Testis (tissue), 2 donors: Measurements from ENCODE around the gene DNMBP.

Experiments used
- POLR2A ChIP-seq: fragments of 450-650 bp; IDR thresholded peaks from one replicate; pipeline ENCODE4 v1.6.1; 2017; ENCODE audit warnings: antibody characterized with exemption, mild to moderate bottlenecking, moderate library complexity
- TF ChIP-seq, protein P1 (sequence below), 3 experiments: fragments of 450-650 bp in 2 of 3; fragments of 200-600 bp in 1 of 3; sonication (generic) in 1 of 3; IDR thresholded peaks; one replicate each; pipeline ENCODE4 v1.5.1; 2016 to 2019; ENCODE audit warnings: antibody characterized with exemption in 3 of 3, mild to moderate bottlenecking in 2 of 3, moderate library complexity in 1 of 3

DNA sequence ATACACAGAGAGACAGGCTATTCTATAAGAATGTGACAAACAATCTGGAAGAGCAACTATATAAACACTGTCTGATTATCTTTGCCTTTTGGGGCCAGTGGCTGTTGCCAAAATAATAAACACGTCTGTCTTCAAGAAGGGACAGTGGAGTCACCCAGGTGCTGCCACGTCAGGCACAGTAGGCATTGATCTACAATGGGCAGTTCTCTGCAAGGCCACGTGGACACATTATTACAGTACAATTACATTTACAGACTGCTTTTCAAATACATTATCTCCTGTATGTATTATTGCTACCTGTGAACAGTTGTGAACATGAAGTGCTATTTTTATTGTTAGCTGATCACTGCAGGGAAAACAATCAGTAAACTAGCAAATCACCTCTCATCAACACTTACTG, 14.0 kb downstream of the DNMBP start:
- TF ChIP-seq, protein P1, sequence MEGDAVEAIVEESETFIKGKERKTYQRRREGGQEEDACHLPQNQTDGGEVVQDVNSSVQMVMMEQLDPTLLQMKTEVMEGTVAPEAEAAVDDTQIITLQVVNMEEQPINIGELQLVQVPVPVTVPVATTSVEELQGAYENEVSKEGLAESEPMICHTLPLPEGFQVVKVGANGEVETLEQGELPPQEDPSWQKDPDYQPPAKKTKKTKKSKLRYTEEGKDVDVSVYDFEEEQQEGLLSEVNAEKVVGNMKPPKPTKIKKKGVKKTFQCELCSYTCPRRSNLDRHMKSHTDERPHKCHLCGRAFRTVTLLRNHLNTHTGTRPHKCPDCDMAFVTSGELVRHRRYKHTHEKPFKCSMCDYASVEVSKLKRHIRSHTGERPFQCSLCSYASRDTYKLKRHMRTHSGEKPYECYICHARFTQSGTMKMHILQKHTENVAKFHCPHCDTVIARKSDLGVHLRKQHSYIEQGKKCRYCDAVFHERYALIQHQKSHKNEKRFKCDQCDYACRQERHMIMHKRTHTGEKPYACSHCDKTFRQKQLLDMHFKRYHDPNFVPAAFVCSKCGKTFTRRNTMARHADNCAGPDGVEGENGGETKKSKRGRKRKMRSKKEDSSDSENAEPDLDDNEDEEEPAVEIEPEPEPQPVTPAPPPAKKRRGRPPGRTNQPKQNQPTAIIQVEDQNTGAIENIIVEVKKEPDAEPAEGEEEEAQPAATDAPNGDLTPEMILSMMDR (IDR thresholded peaks at IDR 0.05) = no peak
- TF ChIP-seq POLR2A = no peak
